Caco-2 (cell line): ENCODE measurements around the gene HOXA2. TPM values are rescaled to one million over a fixed set of nuclear protein-coding genes. Genes with fewer than 3 reads are reported as not detected.
A peak's percentile ranks its signal among the peaks of the same experiment; 100 is the strongest.

ENCODE experiments used
- BruUV-seq: library from RNA; stranded (reverse); fragments of 400-500 nt; replicated peaks from 2 replicates; lab custom pipeline; 2021; lab: Mats Ljungman, UMichigan
- CTCF ChIA-PET: fragments of 300-600 bp; sonication (Branson Sonifier 250); formaldehyde crosslinking; loops from one replicate; lab custom pipeline; 2022; ENCODE audit warnings: antibody characterized with exemption; lab: Charles Lee
- POLR2A ChIA-PET: fragments of 300-600 bp; sonication (Branson Sonifier 250); formaldehyde crosslinking; loops from one replicate; lab custom pipeline; 2022; ENCODE audit warnings: antibody characterized with exemption; lab: Charles Lee
- DNase-seq, 2 experiments: peaks; one replicate each; pipeline versions ENCODE4 v3.0.0 to v3.0.0-alpha.2; 2020 to 2022
- H3K27me3 ChIP-seq: replicated peaks from 2 replicates; pipeline ENCODE4 v1.6.0; 2011; ENCODE audit warnings: low read length; ENCODE audit not compliant: control insufficient read depth, insufficient read depth
- H3K36me3 ChIP-seq: 2 replicates; pipeline ENCODE4 v1.5.1; 2011; ENCODE audit warnings: low read length; ENCODE audit not compliant: control insufficient read depth, insufficient read depth
- H3K4me1 ChIP-seq: fragments of 250-450 bp; sonication (Bioruptor Pico); 2 replicates; pipeline ENCODE4 v1.5.1; 2020; ENCODE audit warnings: mild to moderate bottlenecking
- H3K4me3 ChIP-seq: 2 replicates; pipeline ENCODE4 v1.5.1; 2011; ENCODE audit warnings: low read depth, mild to moderate bottlenecking, control low read depth, low read length
- H3K9me3 ChIP-seq: fragments of 250-450 bp; sonication (Bioruptor Pico); 2 replicates; pipeline ENCODE4 v1.5.1; 2020; ENCODE audit warnings: mild to moderate bottlenecking, moderate library complexity
- H3K27ac Mint-ChIP-seq: one replicate; pipeline ENCODE4 v1.8.0; 2022; ENCODE audit warnings: mixed read lengths; ENCODE audit not compliant: unreplicated experiment
- H3K27me3 Mint-ChIP-seq: one replicate; pipeline ENCODE4 v1.8.0; 2022; ENCODE audit warnings: mixed read lengths; ENCODE audit not compliant: insufficient read depth, unreplicated experiment
- H3K36me3 Mint-ChIP-seq: one replicate; pipeline ENCODE4 v1.8.0; 2022; ENCODE audit warnings: mild to moderate bottlenecking, mixed read lengths; ENCODE audit not compliant: insufficient read depth, unreplicated experiment
- H3K4me1 Mint-ChIP-seq: one replicate; pipeline ENCODE4 v1.8.0; 2022; ENCODE audit warnings: low read depth, mixed read lengths; ENCODE audit not compliant: unreplicated experiment
- H3K4me3 Mint-ChIP-seq: one replicate; pipeline ENCODE4 v1.8.0; 2022; ENCODE audit warnings: mild to moderate bottlenecking, moderate library complexity, mixed read lengths; ENCODE audit not compliant: unreplicated experiment
- H3K9me3 Mint-ChIP-seq: one replicate; pipeline ENCODE4 v1.8.0; 2022; ENCODE audit warnings: mixed read lengths; ENCODE audit not compliant: unreplicated experiment
- intact Hi-C: fragments of 100-400 bp; cut with micrococcal nuclease; formaldehyde crosslinking; loops from one replicate; pipeline ENCODE4 v1.10.0; 2022; ENCODE audit not compliant: unreplicated experiment
- total RNA-seq: library from RNA; stranded (reverse); gene quantifications from 2 replicates; pipeline ENCODE4 v1.2.3, GENCODE V29; 2022
- TF ChIP-seq, protein P1 (sequence below), 2 experiments: fragments of 200-600 bp in 1 of 2; IDR thresholded peaks; 1 replicate in 1 of 2; 2 replicates in 1 of 2; pipeline versions ENCODE4 v1.5.1 to v1.8.0; 2011 to 2022; ENCODE audit warnings: antibody characterized with exemption in 1 of 2, control low read depth in 1 of 2, inconsistent platforms in 1 of 2, low read depth in 1 of 2, low read length in 1 of 2, mild to moderate bottlenecking in 1 of 2, moderate library complexity in 1 of 2; ENCODE audit not compliant: insufficient read depth in 1 of 2, severe bottlenecking in 1 of 2, unreplicated experiment in 1 of 2

Gene HOXA2
- total RNA-seq, 1 experiment from 2014 or later = 1.5 TPM

DNA sequence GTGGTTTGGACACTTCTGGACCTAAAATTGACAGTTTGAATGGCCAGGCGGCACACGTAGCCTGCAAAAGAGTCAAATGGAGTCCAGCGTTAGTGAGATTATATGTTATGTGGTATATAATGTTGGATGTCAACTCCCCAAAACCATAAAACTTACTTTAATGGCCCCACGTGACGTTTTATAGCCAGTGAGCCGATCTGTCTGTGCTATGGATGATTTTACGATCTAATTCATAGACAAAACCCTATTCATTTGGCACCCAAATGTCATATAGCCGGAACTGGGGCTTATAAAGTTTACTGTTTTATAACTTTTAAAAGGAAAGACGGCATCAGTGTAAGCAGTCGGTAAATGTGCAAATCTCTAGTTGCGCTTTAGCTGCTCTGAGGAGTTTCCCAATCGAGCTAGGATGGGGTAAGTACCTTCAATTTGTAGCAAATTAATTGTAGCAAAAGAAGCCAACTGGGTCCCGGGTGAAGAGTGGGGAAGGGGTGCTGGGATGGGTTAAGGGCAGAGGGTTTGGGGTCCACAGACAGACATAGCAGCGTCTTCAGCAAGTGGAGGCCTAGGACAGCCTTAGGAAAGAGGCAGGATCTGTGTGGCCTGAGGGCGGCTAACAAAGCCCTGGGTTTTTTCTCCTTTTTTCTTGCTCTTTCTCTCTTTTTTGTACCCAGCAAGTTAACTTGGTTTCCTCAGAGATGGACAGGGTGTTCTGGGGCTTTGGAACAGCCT lies 37.8 kb upstream of the HOXA2 start:
- POLR2A ChIA-PET = interaction anchor here (0.6 kb wide), 1 partner anchor 46 kb away, joined by 3 read pairs; no protein-coding TSS in a partner anchor
- peaks cover 9% of the 10 kb centered on the region for H3K36me3 Mint-ChIP-seq
- H3K9me3 ChIP-seq = no peaks in the 10 kb centered on the region
- no peaks in the 10 kb centered on the region for H3K9me3 Mint-ChIP-seq
- H3K4me3 Mint-ChIP-seq = peak overlapping the region; percentile 70
- H3K27ac Mint-ChIP-seq = no peak overlapping the region
- no peaks in the 10 kb centered on the region; the same call in 1 of the 2 replicates for H3K36me3 ChIP-seq
- no peaks in the 10 kb centered on the region for H3K27me3 Mint-ChIP-seq
- BruUV-seq = no TSS peak
- H3K27me3 ChIP-seq = no peaks in the 10 kb centered on the region
- peaks cover 10% of the 10 kb centered on the region for H3K4me1 ChIP-seq
- TF ChIP-seq, protein P1, sequence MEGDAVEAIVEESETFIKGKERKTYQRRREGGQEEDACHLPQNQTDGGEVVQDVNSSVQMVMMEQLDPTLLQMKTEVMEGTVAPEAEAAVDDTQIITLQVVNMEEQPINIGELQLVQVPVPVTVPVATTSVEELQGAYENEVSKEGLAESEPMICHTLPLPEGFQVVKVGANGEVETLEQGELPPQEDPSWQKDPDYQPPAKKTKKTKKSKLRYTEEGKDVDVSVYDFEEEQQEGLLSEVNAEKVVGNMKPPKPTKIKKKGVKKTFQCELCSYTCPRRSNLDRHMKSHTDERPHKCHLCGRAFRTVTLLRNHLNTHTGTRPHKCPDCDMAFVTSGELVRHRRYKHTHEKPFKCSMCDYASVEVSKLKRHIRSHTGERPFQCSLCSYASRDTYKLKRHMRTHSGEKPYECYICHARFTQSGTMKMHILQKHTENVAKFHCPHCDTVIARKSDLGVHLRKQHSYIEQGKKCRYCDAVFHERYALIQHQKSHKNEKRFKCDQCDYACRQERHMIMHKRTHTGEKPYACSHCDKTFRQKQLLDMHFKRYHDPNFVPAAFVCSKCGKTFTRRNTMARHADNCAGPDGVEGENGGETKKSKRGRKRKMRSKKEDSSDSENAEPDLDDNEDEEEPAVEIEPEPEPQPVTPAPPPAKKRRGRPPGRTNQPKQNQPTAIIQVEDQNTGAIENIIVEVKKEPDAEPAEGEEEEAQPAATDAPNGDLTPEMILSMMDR (IDR thresholded peaks at IDR 0.05; ENCODE audit: insufficient read depth in 1 of 2, low read depth in 1 of 2, low read length in 1 of 2, severe bottlenecking in 1 of 2, unreplicated experiment in 1 of 2) = no peak
- intact Hi-C loops = no loop called here
- H3K4me3 ChIP-seq = peak overlapping the region; percentile 37
- DNase-seq = no peak
- CTCF ChIA-PET = no interaction called here
- H3K4me1 Mint-ChIP-seq = no peaks in the 10 kb centered on the region

DNA sequence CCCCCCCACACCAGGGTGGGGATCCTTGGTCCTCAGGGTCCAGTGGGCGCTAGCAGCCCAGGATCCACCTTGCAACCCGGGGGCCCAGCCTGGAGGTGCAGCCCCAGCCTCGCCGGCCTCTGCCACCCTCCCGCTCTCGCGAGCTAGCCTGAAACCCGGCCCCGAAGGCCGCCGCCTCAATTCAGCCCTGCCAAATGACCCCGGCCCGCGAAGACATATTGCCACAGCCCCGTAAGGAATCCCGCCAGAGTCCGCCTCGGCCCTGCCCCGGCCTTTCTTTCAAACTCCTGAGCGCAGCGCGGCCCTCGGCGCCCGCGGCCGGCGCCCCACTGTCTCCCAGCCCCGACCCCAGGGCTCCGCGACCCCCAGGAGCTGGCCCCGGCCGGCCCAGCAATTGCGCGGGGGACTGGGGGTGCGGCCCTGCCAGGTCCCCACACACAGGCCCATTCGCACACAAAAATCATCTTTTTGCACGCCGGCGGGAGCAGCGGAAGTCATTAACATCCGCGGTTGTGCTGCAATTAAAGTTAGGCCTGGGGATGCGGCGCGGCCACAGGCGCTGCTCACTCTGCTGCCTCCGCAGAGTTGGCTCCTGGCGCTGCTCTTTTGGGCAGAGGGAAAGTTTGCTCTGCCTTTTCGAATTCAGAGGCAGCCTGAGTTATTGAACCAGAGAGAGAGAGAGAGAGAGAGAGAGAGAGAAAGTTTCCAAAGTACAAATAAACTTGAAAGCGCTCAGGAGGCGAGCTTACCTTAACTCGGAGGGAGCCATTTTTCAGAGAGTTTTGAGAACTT lies 37.0 kb upstream of the HOXA2 start:
- Mint-ChIP-seq H3K4me1 (peaks cover 3% of the 10 kb centered on the region), H3K27ac (no peak overlapping the region), H3K9me3 (no peaks in the 10 kb centered on the region), H3K4me3 (peak overlapping the region; percentile 70), H3K36me3 (peaks cover 5% of the 10 kb centered on the region), H3K27me3 (no peaks in the 10 kb centered on the region)
- TF ChIP-seq, protein P1 (IDR thresholded peaks at IDR 0.05; ENCODE audit: insufficient read depth in 1 of 2, low read depth in 1 of 2, low read length in 1 of 2, severe bottlenecking in 1 of 2, unreplicated experiment in 1 of 2) = no peak
- DNase-seq = peak in 1 of 2 experiments; percentile 63
- CTCF ChIA-PET = no interaction called here
- Histone ChIP-seq H3K4me3 (peak overlapping the region; percentile 37), H3K27me3 (no peaks in the 10 kb centered on the region), H3K36me3 (no peaks in the 10 kb centered on the region), H3K9me3 (no peaks in the 10 kb centered on the region), H3K4me1 (peaks cover 10% of the 10 kb centered on the region)
- POLR2A ChIA-PET = interaction anchor here (0.6 kb wide), 1 partner anchor 45 kb away, joined by 3 read pairs; no protein-coding TSS in a partner anchor
- no TSS peak for BruUV-seq
- intact Hi-C loops = no loop called here

DNA sequence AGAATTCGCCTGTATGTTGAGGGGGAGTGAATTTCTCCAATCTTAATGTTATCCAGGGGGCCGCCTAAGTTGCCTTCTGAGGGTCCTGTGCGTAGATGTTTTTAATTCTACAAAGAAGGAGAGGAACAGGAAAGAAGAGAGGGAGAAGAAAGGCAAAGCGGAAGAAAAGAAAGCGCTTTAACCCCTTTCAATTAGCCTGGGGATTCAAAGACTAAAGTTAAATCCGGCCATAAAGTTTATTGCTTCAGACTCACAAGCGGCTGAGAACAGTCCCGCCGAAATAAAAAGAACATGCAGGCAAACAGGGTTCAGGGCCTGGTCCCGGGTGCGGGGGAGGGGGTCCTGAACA lies 36.5 kb upstream of the HOXA2 start:
- POLR2A ChIA-PET = no interaction called here
- Mint-ChIP-seq H3K4me3 (peak overlapping the region; percentile 70), H3K36me3 (peaks cover 5% of the 10 kb centered on the region), H3K27ac (no peak overlapping the region), H3K27me3 (no peaks in the 10 kb centered on the region), H3K9me3 (no peaks in the 10 kb centered on the region), H3K4me1 (peaks cover 9% of the 10 kb centered on the region)
- no peak for DNase-seq
- Histone ChIP-seq H3K27me3 (no peaks in the 10 kb centered on the region), H3K9me3 (no peaks in the 10 kb centered on the region), H3K4me1 (peaks cover 14% of the 10 kb centered on the region), H3K36me3 (no peaks in the 10 kb centered on the region), H3K4me3 (peak overlapping the region; percentile 37)
- intact Hi-C loops = no loop called here
- TF ChIP-seq, protein P1 (IDR thresholded peaks at IDR 0.05; ENCODE audit: insufficient read depth in 1 of 2, low read depth in 1 of 2, low read length in 1 of 2, severe bottlenecking in 1 of 2, unreplicated experiment in 1 of 2) = no peak
- BruUV-seq = no TSS peak
- CTCF ChIA-PET = no interaction called here
